ENCODE measurements around the gene ADAM10. TPM values are rescaled to one million over a fixed set of nuclear protein-coding genes. Genes with fewer than 3 reads are reported as not detected.

The ADAM10 gene
- total RNA-seq, 1 donor from 2014 or later, result 287 TPM

DNA sequence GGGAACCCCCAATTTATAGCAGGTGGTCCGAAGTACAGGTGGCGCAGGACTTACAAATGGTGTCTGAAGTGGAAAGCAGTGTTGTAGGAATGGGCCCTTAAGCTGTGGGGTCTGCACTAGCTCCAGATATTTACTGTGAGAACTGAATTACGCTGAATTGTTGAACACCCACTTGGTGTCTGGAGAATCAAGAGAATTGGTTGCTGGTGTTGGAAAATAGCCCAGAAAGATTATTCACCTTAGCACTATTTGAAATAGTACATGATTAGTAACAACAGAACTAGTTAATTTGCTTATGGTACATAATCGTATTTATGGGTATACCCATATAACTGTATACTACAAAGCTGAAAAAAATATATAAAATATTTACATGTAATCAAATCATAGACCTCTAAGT, 64.8 kb downstream of the ADAM10 start:
- TF ChIP-seq, protein P1, sequence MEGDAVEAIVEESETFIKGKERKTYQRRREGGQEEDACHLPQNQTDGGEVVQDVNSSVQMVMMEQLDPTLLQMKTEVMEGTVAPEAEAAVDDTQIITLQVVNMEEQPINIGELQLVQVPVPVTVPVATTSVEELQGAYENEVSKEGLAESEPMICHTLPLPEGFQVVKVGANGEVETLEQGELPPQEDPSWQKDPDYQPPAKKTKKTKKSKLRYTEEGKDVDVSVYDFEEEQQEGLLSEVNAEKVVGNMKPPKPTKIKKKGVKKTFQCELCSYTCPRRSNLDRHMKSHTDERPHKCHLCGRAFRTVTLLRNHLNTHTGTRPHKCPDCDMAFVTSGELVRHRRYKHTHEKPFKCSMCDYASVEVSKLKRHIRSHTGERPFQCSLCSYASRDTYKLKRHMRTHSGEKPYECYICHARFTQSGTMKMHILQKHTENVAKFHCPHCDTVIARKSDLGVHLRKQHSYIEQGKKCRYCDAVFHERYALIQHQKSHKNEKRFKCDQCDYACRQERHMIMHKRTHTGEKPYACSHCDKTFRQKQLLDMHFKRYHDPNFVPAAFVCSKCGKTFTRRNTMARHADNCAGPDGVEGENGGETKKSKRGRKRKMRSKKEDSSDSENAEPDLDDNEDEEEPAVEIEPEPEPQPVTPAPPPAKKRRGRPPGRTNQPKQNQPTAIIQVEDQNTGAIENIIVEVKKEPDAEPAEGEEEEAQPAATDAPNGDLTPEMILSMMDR (IDR thresholded peaks at IDR 0.05; ENCODE audit: unreplicated experiment), result no peak
- no peak overlapping the region for H3K4me3 Mint-ChIP-seq (ENCODE audit: unreplicated experiment)
- DNase-seq (ENCODE audit: low spot score), result no peak
- H3K27ac Mint-ChIP-seq (ENCODE audit: unreplicated experiment), result no peak overlapping the region
- peaks cover 20% of the 10 kb centered on the region for H3K4me1 Mint-ChIP-seq (ENCODE audit: unreplicated experiment)
- no peaks in the 10 kb centered on the region for H3K9me3 Mint-ChIP-seq (ENCODE audit: unreplicated experiment)
- peaks cover 1% of the 10 kb centered on the region for H3K27me3 Mint-ChIP-seq (ENCODE audit: unreplicated experiment)
- H3K36me3 Mint-ChIP-seq (ENCODE audit: low read depth, unreplicated experiment), result no peaks in the 10 kb centered on the region

- TF ChIP-seq, protein P1 (IDR thresholded peaks at IDR 0.05; ENCODE audit: unreplicated experiment), result no peak
- Mint-ChIP-seq H3K4me1 (ENCODE audit: unreplicated experiment) (peaks cover 19% of the 10 kb centered on the region), H3K27ac (ENCODE audit: unreplicated experiment) (peak overlapping the region; percentile 61), H3K27me3 (ENCODE audit: unreplicated experiment) (peaks cover 1% of the 10 kb centered on the region), H3K9me3 (ENCODE audit: unreplicated experiment) (no peaks in the 10 kb centered on the region), H3K4me3 (ENCODE audit: unreplicated experiment) (no peak overlapping the region), H3K36me3 (ENCODE audit: low read depth, unreplicated experiment) (no peaks in the 10 kb centered on the region)
- no peak for DNase-seq (ENCODE audit: low spot score)
Observed at GRCh38 chr15:58684036-58684710, 65.3 kb downstream of the ADAM10 start.

GRCh38 chr15:58682234-58682633, 67.3 kb downstream of the ADAM10 start:
- TF ChIP-seq, protein P1 (IDR thresholded peaks at IDR 0.05; ENCODE audit: unreplicated experiment), result no peak
- Mint-ChIP-seq H3K4me3 (ENCODE audit: unreplicated experiment) (no peak overlapping the region), H3K36me3 (ENCODE audit: low read depth, unreplicated experiment) (no peaks in the 10 kb centered on the region), H3K4me1 (ENCODE audit: unreplicated experiment) (peaks cover 19% of the 10 kb centered on the region), H3K27ac (ENCODE audit: unreplicated experiment) (no peak overlapping the region), H3K9me3 (ENCODE audit: unreplicated experiment) (no peaks in the 10 kb centered on the region), H3K27me3 (ENCODE audit: unreplicated experiment) (peaks cover 1% of the 10 kb centered on the region)
- no peak for DNase-seq (ENCODE audit: low spot score)

- Mint-ChIP-seq H3K27ac (ENCODE audit: unreplicated experiment) (no peak overlapping the region), H3K4me3 (ENCODE audit: unreplicated experiment) (no peak overlapping the region), H3K4me1 (ENCODE audit: unreplicated experiment) (peaks cover 12% of the 10 kb centered on the region), H3K9me3 (ENCODE audit: unreplicated experiment) (no peaks in the 10 kb centered on the region), H3K36me3 (ENCODE audit: low read depth, unreplicated experiment) (no peaks in the 10 kb centered on the region), H3K27me3 (ENCODE audit: unreplicated experiment) (peaks cover 1% of the 10 kb centered on the region)
- no peak for DNase-seq (ENCODE audit: low spot score)
- TF ChIP-seq, protein P1 (IDR thresholded peaks at IDR 0.05; ENCODE audit: unreplicated experiment), result no peak
Observed at GRCh38 chr15:58678683-58679082, 70.8 kb downstream of the ADAM10 start.

DNA sequence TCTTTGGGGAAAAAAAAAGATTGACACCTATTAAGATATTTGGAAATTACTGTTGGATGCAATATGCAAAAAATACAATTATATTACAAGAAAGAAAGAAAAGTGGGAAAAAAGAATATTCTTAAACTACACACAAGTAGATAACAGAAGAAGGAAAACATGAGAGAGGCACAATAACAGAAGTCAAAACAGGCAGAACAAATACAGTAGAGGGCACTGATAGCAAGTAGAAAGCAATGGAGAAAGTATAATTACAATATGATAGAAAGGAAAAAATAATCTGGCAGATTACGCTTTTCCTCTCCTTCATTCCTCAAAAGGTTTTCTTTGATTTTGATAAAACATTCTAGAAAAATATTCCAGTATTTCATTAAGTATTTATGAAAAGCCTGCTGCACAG, 72.1 kb downstream of the ADAM10 start:
- Mint-ChIP-seq H3K4me3 (ENCODE audit: unreplicated experiment) (no peak overlapping the region), H3K27me3 (ENCODE audit: unreplicated experiment) (peaks cover 1% of the 10 kb centered on the region)
- TF ChIP-seq, protein P1 (IDR thresholded peaks at IDR 0.05; ENCODE audit: unreplicated experiment), result no peak

More for the DNA sequence above, 72.1 kb downstream of the ADAM10 start:
- no peaks in the 10 kb centered on the region for H3K9me3 Mint-ChIP-seq (ENCODE audit: unreplicated experiment)
- peaks cover 14% of the 10 kb centered on the region for H3K4me1 Mint-ChIP-seq (ENCODE audit: unreplicated experiment)
- H3K27ac Mint-ChIP-seq (ENCODE audit: unreplicated experiment), result no peak overlapping the region
- H3K36me3 Mint-ChIP-seq (ENCODE audit: low read depth, unreplicated experiment), result no peaks in the 10 kb centered on the region
- no peak for DNase-seq (ENCODE audit: low spot score)

Data from endothelial cell (in vitro differentiated cells).